GM19043 (cell line): ENCODE measurements around the gene CDS1.
"Not testable (repeated sequence)": the region's sequence is repeated elsewhere in the genome, so short reads cannot be mapped to it uniquely, and the experiment has no call there.

Source experiments
- ATAC-seq: cut with Tn5 transposase; IDR thresholded peaks from one replicate; pipeline ENCODE4 v1.9.1; 2021; ENCODE audit warnings: low read depth; ENCODE audit not compliant: unreplicated experiment

The CDS1 gene

GRCh38 chr4:84606645-84607044 lies 23.7 kb downstream of the CDS1 start:
- ATAC-seq = no peak

- ATAC-seq = no peak
Observed at GRCh38 chr4:84611531-84611930, 28.6 kb downstream of the CDS1 start.

GRCh38 chr4:84614891-84615290 lies 32.0 kb downstream of the CDS1 start:
- ATAC-seq = no peak

GRCh38 chr4:84615355-84615754 lies 32.4 kb downstream of the CDS1 start:
- no peak for ATAC-seq

GRCh38 chr4:84622959-84623358 lies 40.0 kb downstream of the CDS1 start:
- ATAC-seq = no peak

- ATAC-seq = no peak
Observed at GRCh38 chr4:84623661-84624060, 40.7 kb downstream of the CDS1 start.

- ATAC-seq = no peak
Observed at GRCh38 chr4:84626673-84627072, 43.7 kb downstream of the CDS1 start.

GRCh38 chr4:84631573-84631972 lies 48.6 kb downstream of the CDS1 start:
- ATAC-seq = no peak

GRCh38 chr4:84632092-84632491 lies 49.2 kb downstream of the CDS1 start:
- ATAC-seq = no peak

- no peak for ATAC-seq
Observed at GRCh38 chr4:84634961-84635360, 52.0 kb downstream of the CDS1 start.

- ATAC-seq = no peak
Observed at GRCh38 chr4:84638092-84638491, 55.2 kb downstream of the CDS1 start.

GRCh38 chr4:84639145-84639544 lies 56.2 kb downstream of the CDS1 start:
- ATAC-seq = no peak

GRCh38 chr4:84644087-84644486 lies 61.2 kb downstream of the CDS1 start:
- ATAC-seq = no peak

- ATAC-seq = no peak
Observed at GRCh38 chr4:84647312-84647884, 64.5 kb downstream of the CDS1 start.

- ATAC-seq = no peak
Observed at GRCh38 chr4:84648178-84648577, 65.3 kb downstream of the CDS1 start.

- no peak for ATAC-seq
Observed at GRCh38 chr4:84648863-84649647, 66.1 kb downstream of the CDS1 start.

- no peak for ATAC-seq
Observed at GRCh38 chr4:84651499-84651898, 68.6 kb downstream of the CDS1 start.

- no peak for ATAC-seq
Observed at GRCh38 chr4:84652478-84652877, 69.6 kb downstream of the CDS1 start.

GRCh38 chr4:84660606-84661005 lies 77.7 kb downstream of the CDS1 start:
- no peak for ATAC-seq

GRCh38 chr4:84661191-84661939 lies 78.4 kb downstream of the CDS1 start:
- ATAC-seq = no peak

GRCh38 chr4:84664767-84665166 lies 81.8 kb downstream of the CDS1 start:
- not testable (repeated sequence) for ATAC-seq

- ATAC-seq = no peak
Observed at GRCh38 chr4:84666439-84666838, 83.5 kb downstream of the CDS1 start.
